Measurements from ENCODE around the gene SERPINE2.

SERPINE2 gene

DNA sequence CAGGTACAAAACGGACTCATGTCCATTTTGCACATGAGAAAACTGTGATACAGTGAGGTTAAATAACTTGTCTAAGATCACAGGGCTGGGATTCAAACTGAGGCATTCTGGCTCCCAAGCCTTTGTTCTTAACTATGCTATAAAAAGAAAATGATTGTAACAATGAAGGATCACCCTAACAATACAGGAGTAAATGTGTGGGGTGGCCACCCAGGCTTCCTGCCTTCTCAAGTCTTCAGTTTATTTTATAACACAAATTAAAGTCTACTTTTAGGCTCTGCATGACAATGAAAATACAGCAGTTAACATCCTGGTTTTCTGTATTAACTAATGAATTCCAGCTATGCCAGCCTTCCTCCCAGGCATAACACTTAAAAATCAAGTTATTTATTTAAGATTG is 101.6 kb downstream of the SERPINE2 start:
- no peak for DNase-seq

DNA sequence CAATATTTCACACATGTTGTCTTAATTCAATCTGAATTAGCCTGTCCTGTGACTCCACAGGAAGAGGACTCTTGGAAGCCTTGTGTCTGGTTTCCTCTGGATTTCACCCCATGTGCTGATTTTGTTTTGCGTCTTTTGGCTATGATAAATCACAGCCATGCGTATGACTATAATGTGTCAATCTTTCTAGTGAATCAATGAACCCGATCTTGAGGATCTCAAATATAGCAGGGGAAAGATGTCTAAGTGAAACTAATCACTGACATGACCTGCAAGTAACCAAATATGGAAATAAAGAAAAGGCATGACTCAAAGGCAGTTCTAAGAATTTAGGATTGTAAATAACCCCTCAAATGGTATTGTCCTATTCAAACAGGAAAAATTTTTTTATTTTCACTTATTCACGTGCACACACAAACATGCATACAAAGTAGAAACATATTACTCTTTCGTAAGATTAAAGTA is 102.2 kb downstream of the SERPINE2 start:
- DNase-seq, result no peak

DNA sequence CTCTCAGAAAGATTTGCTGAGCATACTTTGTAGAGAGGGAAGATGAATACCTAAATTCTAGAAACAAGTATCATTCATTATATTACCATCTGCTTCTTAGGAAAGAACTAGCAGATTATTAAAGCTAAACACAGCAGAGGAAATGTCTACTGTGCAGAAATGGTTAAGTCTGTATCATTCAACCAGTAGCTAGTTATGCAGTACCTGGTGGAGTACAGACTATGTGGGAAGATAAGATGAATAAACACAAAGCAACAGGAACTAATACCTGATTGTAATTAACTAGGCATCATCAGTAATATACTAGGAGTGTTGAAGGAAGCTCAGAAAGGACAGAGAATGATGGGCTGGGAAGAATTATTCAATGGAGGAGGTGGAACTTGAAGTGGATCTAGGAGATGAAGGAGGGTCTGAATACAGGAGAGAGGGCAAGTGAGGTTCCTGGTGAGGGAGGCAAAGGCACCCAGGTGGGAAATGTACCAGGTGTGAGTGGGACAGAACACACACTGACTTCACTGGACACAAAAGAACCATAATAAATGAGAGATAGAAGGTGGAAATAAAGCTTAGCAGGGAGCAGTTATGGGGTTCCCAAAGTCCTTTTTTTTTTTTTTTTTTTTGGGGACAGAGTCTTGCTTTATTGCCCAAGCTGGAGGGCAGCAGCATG is 103.5 kb downstream of the SERPINE2 start:
- no peak for DNase-seq

DNA sequence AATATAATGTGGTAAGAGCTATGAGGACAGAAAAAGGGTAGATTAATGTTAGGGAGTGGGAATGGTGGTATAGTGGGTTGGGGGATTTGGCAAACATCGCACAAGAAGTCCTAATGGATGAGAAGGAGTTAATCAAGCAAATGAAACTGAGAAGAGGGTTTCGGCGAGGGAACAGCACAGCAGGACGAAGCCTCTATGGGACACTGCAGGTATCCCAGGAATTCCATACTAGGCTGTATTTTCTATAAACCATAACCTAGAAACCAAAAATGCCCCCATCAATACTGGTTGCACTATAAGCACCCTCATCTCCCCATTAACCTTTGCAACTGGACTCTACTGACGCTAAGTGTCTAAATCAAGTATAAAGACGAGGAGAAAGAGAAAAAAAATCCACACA is 104.2 kb downstream of the SERPINE2 start:
- DNase-seq, result no peak

DNA sequence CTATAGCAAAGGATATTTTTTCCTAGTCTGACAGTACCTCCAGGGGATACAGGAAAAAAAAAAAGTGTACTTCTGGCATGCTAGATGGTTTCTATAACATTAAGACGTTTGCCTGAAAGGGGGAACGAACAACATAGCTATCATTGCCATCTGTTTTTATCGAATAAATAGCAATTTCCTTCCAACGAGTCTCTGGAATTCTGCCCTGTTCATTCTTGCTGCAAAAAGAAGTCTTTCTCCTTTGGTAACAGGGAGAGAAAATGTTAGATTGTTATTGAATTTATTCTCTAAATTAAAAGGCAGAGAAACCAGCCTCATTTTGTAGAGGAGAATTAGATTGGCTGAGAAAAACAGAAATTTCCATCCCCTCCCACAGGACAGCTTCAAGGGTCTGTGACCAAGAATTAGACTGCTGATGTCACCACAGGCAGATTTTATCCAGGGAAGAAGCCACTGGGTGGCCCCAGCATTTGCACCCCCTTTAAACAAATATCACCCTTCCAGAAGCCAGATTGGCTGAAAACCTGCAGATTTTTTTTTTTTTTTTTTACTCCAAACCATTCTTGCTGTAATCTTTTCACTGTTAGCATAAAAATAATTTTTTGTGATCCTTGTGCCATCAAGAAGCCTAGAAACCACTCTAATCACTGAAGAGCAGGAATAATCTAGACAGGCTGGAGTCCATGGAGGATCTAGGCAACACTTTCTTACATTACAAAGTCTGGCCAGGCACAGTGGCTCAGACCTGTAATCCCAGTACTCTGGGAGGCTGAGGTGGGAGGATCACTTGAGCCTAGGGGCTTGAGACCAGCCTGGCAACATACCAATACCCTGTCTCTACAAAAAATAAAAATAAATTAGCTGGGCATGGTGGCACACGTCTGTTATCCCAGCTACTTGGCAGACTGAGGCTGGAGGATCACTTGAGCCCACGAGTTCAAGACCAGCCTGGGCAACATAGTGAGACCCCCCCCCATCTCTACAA is 106.0 kb downstream of the SERPINE2 start:
- no peak for DNase-seq

DNA sequence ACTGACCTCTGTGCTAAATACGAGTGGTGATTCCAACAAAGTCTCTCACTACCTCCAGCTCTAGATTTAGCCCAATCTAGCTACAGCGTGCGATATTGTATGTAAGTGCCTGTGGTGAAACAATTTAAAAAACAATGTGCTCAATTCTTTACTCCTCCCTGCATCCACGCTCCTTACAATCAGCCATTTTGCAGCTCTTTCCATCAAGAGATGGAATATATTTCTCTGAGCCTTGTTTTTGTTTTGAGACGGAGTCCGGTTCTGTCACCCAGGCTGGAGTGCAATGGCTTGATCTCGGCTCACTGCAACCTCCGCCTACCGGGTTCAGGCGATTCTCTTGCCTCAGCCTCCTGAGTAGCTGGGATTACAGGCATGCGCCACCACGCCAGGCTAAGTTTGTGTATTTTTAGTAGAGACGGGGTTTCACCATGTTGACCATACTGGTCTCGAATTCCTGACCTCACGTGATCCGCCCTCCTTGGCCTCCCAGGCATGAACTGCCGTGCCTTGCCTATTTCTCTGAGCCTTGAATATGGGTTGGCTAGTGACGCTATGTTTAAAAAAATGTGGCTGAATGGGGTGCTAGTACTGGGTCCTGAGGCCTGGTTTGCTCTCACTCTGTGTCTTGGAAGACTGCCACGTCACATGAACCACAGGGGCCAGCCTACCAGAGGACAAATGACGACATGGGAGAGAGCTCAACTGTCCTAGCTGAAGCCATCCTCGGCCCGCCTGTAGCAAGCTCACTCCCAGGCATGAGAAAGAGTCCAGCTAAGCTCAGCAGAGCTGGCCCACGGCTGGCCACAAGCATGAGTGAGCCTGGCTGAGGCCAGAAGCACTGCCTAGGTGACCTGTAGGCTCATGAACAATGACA is 108.7 kb downstream of the SERPINE2 start:
- no peak for DNase-seq

DNA sequence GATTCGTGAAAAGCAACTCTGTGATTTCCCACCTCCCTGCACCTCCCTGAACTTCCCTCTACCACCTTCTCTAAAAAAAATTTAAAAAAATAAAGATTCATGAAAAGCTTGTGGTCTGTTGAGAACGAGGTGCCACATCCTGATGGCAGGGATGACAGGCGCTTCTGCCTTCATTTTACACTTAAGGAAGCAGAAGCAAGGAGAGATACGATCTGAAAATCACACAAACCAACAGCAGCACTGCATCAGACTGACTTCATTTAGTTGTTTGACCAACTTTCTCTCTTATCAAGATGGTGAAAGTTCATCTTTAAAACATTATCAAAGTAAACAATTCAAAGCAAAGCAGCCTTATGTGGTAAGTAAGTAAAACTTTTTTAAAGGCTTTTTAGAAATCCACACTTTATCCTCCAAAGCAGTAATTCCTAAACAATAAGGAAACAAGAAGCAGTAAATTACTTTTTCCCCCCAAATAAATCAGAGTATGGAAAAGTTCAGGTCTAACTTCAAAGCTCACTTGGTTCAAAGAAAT is 109.4 kb downstream of the SERPINE2 start:
- DNase-seq, result no peak

DNA sequence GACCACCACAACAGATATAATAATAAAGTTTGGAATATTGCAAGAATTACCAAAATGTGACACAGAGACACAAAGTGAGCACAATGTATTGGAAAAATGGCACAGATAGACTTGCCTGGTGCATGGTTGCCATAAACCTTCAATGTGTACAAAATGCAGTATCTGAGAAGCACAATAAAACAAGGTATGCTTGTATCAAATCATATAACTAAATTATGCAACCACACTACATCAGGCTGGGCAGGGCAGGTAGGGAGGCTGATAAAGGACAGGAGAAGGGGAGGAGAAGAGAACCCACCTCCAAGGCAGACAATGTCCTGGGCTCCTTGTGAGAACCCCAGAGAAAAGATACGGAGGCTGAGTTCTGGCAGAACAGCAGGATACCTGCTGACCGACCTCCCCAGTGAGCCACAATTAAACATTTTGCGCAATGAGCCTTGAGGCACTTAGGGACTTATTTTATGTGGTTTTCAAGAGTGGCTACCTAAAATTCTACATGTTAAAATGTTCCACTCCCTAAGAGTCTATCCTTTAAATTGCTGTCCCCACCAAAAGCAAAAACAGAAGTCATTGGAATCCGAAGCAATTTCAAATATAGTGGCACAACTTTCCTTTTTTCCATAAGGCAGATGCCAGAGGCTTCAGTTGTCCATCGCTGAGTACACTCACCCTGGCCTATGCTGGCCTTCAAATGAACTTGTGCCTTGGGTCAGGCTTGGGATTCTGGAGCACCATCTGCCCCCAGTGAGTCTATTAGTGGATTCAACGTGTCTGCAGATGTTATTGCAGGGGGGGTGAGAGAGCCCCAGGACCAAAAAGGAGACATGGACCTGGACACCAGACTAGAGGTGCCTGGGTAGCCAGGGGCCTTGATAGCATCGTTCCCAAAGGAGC is 110.7 kb downstream of the SERPINE2 start:
- DNase-seq, result no peak

DNA sequence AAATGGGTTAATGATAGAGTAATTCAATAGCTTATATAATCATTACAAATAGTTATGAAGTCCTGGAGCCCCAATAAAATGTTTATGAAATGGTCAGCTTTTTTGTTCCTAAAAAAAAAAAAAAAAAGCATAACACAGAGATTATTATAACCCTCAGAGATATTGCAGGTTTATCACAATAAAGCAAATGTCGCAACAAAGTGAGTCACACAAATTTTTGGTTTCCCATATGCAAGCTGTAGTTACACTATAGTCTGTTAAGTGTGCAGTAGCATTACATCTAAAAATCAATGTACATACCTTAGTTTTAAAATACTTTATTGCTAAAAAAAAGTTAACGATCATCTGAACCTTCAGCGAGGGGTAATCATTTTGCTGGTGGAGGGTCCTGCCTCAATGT is 114.0 kb downstream of the SERPINE2 start:
- DNase-seq, result no peak
